Stimulated activated CD8-positive, alpha-beta memory T cell treated with anti-CD3 and anti-CD28 coated beads, Interleukin-15, amount 100 ng/mL, for 1 hour (primary cell): Measurements from ENCODE around the gene CLEC18C.
"Not testable (repeated sequence)": the region's sequence is repeated elsewhere in the genome, so short reads cannot be mapped to it uniquely, and the experiment has no call there.

Experiments
- DNase-seq: peaks from one replicate; pipeline ENCODE4 v3.0.0-alpha.2; 2020; ENCODE audit warnings: low read depth

CLEC18C gene

DNA sequence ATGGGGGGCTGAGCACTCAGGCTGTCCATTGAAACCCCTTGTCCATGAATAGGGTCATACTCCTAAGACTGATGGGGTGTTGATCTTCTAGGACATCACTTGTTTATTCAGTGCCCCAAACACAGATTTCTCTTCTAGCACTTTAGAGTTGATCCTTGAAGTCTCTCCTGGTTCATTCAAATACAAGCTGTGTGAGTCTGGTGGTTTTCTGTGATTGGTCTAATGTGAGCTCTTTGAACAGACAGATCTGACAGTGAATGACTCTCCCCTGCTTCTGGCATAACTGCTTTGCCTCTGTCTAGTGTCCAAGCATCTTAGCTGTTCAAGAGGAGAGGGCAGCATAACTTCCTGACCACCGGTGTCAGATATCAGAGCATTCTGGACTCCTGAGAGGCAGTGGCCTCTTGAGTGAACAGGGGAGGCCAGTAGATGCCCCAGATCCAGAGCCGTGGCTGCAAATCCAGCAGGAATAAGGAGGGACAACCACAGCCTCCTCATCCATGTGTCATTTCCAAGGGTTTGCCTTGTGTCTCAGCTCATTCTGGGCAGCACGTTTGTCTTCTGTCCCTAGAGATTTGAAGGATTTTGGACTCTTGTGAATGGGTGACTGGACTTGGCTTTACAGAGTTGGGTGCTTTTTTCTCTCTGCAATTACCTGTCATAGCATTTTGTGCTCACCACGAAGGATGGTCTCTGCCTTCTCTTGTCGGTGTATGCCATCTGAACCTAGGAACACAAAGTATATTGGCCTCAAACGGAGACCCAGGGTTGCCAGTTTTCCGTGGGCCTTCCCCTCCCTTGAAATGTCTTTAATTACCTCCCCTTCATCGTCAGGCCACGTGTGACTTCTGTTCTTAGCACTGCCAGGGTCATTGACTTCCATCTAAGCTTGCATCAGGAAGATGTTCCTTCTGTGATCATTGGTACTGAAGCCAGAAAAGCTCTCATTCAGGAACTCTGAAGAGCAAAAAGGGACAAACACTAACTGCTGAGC, 13.9 kb upstream of the CLEC18C start:
- no peak for DNase-seq

DNA sequence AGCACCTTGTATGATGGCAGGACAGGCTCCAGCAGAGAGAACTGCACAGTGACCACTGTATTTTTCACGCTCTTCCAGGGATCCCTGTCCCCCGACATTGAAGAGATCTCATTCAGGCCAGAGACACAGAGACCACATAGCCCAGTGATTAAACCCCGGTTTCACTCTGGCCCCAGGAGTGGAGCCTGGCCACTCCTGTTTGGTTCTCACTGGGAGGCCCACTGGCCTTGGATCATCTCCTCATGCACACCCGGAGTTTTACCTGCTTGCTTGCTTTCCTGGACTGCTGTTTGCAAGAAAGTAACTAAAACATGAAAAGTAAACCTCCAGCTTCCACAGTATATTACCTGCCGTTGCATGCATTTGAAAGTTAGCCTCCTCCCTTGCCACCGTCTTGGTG, 13.2 kb upstream of the CLEC18C start:
- no peak for DNase-seq

DNA sequence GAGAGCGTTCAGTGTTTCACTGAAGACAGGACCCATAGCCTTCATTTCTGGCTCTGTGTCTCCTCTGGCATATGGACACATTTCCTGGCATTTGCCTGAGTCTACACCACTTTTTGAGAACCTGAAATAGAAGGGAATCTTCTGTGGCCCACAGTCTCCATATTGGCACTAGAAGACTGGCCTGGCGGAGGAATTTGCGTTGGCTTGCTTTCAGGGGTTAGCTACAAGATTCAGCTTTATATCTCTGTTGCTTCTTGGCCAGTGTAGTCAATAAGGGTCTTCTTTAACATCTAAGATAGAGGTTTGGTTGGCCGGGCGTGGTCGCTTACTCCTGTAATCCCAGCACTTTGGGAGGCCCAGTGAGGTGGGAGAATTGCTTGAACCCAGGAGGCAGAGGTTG, 12.8 kb upstream of the CLEC18C start:
- no peak for DNase-seq

DNA sequence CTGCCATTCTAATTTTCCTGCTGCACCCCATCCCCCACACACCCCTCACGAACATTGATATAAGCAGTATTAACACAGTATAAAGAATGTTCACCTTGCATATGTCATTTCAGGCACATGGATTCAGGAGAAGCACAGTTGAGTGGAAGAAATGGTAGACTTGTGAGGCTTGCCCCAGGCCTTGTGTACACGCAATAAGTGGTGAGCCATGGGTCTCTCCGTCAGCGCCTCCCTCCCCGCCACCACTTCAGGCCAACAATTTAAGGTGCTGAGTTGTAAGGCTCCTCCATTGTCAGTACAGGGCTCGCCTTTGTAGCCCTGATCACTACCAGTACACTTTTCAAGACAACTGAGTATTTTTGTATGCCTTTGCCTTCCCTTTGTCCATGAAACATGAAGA, 12.2 kb upstream of the CLEC18C start:
- DNase-seq: no peak

DNA sequence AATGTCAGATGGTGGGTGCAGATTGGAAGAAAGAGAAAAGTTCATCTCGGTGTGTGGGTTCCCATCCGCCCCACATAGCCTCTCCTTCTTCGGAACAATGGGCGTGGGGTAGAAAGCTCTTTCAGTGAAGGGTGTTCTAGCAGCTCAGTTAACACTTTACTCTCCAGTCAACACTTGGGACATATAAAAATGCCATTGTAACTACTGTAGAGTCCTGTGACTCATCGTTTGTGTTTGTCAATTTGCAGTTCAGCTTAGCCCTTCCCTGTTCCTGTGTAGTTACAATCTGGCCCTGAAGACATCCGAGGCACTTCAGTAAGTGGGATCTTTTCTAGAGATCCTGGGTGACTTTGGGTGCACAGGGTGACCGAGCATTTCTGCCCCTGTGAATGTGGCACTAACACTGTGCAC, 11.5 kb upstream of the CLEC18C start:
- DNase-seq: no peak

DNA sequence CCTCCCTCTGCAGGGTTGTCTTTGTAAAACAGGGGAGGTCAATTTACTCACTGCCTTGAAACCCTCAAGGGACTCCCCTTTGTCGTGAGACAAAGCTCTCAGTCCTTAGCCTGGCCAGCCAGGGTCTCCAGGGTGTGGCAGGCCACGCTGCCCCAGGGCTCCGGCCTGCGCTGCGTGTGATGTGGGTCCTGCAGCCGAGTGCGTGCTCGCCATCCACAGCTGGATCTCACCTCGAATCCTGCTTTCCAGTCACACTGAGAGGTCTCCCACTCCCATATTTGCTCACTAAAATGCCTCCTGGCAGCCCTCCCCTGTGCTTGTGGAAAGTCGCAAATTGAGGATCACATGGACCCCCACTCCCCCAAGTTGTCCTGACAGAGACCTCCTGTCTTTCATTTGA, 10.0 kb upstream of the CLEC18C start:
- no peak for DNase-seq

DNA sequence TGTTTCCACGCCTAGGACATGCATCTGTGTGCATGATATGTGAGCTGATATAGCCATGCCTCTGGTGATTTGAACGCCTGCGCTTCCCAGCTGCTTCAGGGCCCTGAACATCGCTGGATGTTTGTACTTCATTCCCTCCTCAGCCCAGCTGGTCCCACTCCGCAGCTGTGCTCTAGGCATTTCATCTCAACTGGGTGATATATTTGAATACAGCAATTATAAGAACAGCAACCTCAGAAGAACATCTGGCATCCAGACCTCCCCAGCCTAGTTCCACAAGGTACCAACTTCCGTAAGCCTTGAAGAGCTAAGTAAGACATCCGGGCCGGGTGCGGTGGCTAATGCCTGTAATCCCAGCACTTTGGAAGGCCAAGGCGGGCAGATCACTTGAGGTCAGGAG, 6.9 kb upstream of the CLEC18C start:
- not testable (repeated sequence) for DNase-seq

DNA sequence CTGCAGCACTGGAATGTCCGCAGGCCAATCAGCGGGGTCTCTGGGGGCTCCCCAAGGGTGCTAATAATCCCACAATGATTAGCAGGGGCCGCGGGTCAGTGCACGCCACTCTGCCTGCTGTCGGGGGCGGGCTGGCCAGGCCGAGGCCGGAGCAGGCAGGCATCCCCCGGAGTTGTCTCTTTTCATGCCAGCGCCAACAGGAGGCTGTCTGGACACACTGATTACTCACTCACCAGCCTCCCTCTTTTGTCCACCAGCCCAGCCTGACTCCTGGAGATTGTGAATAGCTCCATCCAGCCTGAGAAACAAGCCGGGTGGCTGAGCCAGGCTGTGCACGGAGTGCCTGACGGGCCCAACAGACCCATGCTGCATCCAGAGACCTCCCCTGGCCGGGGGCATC, 329 bp downstream of the CLEC18C start:
- DNase-seq: not testable (repeated sequence)

DNA sequence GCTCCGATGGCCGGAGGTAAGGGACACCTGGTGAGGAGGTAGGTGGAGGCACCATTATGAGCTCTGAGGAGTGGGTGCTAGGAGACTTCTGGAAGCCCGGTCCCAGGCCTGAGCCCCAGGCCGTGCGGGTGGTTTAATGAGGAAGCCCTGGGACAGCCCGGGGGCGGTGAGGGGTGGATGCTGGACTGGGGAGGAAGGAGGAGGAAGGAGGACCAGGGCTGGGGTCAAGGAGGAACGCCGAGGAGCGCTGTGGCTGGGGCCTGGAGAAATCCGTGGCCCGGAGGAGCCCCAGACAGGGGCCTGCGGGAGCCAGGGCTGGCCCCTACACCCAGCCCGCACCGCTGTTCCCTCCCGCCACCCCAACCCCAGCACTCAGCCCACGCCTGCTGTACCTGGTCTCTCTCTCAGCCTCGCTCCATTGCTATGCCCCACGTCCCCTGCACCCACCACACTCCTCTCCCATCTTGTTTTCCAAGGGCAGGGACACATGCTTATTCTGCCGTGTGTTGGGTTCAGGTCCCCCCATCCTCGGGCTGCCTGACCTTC, 873 bp downstream of the CLEC18C start:
- not testable (repeated sequence) for DNase-seq

DNA sequence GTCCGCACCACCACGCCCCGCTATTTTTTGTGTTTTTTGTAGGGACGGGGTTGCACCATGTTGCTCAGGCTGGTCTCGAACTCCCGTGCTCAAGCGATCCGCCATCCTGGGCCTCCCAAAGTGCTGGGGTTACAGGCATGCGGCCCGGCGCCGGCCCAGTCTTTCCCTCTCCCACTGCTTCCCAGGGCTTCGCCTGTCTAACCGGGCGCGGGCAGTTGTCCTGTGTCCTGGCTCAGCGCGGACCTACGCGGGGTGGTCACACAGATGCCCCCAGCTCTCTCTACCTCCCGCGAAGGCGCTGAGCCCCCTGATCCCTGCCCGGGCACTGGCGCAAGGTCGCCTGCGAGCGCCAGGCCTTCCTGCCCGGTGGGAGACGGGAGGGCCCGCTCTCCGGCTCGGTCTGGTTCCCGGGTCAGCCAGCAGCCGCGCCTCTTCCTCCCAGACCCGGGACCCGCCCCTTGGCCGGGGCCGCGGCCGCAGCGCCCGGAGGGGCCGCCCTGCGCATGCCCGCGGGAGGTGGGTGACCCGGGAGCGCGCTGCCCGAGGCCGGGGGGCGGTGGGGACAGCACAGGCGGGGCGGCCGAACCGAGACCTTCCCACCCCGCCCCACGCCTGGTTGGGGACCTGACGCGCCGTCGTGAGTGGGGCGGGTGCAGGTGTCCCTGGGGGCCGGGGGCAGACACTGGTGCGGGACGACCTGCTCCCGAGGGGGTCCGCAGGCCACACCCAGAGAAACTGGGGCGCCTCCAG, 14.4 kb downstream of the CLEC18C start:
- DNase-seq: not testable (repeated sequence)

DNA sequence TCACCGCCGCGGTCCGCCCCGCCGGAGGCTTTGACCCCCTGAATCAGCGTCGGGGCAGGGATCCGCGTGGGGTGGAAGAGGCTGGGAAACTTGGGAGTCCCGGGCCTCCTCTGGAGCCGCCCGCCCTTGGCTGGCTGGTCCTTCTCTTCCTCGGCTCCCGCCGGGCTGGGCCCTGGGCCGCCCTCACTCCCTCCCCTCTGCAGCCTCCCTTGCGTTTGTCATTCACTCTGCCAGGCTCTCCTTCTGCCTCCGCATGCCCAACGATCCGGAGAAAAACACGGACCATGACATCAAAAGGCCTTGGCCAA, 15.0 kb downstream of the CLEC18C start:
- not testable (repeated sequence) for DNase-seq

DNA sequence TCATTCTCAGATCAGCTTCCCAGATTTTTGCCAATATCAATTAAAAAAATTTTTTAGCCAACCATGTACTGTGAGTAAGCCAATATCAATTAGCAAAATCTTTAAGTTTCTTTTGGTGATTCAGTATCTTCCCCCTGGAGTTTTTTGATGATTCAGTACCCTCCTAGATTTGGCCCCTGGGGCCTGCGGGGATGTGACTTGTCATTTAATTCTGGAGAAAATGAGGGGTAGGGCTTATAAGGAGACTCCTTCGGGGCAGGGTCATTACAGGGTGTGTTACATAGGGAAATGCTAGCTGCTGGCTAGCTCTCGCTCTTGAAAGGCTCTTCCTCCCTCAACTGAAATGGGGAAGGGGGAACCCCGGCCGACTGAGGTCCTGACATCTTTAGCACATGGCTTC, 17.0 kb downstream of the CLEC18C start:
- not testable (repeated sequence) for DNase-seq

DNA sequence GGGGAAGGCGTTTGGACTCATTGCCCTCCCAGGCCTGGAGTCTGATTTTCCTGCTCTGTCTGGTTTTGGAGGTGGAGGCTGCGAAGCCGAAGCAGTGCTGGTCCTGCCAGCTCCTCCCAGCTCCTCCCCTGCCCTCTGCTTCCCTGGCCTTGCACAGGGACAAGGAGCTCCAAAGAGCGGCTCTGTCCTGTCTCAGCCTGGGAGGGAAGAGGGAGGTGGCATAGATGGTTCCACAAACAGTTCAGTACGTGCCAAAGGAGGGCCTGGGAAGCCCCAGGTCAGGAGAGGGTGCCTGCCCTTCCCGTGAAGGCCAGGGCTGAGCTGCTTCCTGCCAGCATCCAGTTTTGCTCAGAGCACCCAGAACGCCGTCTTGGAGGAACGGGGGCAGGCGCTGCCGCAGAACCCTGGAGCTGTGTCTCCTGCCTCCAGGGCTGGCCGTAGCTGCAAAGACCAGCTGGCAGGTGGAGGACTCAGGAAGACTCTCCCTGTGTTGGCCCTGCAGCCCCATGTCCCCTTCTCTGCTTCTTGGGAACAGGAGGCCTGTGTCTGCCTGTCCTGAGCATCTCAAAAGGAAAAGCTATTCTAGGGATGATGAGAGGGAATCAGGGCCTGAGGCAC, 23.2 kb downstream of the CLEC18C start:
- DNase-seq: not testable (repeated sequence)

DNA sequence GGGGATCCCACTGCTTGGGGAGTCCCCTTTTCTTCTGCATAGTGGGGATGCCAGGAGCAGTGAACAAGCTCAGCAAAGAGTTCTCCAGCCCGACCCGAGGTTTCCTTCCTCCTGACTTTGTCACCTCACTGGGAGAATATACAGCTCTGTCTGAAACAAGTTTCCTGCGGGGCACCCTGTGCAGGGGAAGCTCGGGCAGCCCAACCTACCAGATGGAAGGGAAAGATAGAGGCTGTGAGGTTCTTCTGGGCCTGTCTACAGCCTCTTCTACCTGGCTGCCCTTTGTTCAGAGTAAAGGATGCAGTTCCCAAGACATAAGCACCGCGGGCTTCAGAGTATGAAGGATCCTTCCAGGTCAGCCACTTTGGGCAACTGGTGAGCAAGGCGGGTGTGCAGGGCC, 24.0 kb downstream of the CLEC18C start:
- not testable (repeated sequence) for DNase-seq

DNA sequence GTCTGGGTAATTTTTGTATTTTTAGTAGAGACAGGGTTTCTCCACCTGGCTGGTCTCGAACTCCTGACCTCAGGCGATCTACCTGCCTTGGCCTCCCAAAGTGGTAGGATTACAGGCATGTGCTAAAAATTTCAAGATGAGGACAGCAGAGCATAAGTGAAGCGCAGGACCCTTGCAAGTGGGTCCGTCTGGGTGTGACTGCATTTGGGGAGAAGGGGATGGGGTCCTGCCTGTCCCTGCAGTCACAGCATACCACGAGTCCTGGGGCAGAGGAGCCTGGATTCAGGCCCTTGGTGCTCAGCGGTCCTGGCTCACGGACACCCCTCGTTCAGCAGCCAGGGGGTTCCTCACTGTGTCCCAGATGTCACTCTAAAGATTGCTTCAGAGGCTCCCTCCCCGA, 24.6 kb downstream of the CLEC18C start:
- not testable (repeated sequence) for DNase-seq

DNA sequence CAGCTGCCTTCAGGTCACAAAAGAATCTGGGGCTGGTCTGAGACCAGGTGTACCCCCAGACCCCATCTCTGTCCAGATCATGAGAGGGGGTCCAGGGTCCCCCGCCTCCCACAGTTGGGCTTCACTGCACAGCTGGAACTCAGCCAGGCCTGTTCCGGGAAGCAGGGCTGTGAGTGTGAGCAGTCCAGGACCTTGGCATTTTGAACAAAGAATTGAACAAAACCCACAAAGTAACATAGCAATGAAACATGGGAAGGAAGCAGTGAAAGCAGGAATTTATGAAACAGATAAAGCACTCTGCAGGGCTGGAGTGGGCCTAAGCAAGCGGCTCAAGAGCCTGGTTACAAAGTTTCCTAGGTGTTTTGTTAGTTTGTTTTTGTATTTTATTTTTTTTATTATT, 25.1 kb downstream of the CLEC18C start:
- DNase-seq: not testable (repeated sequence)

DNA sequence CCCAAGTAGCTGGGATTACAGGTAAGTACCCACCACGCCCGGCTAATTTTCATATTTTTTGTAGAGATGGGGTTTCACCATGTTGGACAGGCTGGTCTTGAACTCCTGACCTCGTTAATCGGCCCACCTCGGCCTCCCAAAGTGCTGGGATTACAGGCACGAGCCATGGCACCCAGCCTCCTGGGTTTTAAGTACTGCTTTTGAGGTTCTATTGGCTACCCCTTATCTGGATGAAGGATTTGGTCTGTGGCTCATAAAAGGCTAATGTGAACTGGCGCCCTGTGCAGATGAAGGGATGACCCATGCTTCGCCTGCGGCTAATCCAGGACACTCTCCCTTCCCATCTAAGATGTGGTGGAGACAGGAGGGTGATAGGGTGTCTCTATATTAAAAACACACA, 25.6 kb downstream of the CLEC18C start:
- DNase-seq: not testable (repeated sequence)

DNA sequence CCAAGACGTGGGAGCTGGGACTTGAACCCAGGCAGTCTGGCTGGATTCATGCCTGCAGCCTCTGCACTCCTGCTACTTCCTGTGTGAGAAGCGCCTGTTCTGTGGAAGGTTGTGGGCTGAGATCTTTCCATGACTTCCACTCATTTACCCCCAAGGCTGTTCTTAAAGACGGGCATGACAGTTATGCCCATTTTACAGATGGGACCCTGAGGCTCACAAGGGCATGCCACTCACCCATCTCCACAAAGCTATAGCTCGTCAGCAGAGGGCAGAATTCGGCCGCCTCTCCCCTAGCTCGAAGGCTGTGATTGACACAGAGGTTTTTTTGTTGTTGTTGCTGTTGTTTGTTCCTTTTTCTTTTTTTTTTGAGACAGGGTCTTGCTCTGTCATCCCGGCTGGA, 26.5 kb downstream of the CLEC18C start:
- not testable (repeated sequence) for DNase-seq

DNA sequence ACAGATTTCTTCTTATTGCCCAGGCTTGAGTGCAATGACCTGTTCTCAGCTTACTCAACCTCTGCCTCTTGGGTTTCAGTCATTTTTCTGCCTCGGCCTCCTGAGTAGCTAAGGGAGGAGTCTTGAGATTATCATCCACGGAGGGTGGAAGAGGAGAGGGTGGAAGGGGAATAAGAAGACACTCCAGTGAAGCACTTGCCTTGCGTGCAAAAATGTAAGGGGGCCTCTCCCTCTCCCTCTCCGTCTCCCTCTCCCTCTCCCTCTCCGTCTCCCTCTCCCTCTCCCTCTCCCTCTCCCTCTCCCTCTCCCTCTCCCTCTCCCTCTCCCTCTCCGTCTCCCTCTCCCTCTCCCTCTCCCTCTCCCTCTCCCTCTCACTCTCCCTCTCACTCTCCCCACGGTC, 29.9 kb downstream of the CLEC18C start:
- not testable (repeated sequence) for DNase-seq

DNA sequence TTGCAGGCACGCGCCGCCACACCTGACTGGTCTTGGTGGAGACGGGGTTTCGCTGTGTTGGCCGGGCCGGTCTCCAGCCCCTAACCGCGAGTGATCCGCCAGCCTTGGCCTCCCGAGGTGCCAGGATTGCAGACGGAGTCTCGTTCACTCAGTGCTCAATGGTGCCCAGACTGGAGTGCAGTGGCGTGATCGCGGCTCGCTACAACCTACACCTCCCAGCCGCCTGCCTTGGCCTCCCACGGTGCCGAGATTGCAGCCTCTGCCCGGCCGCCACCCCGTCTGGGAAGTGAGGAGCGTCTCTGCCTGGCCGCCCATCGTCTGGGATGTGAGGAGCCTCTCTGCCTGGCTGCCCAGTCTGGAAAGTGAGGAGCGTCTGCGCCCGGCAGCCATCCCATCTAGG, 30.4 kb downstream of the CLEC18C start:
- not testable (repeated sequence) for DNase-seq

DNA sequence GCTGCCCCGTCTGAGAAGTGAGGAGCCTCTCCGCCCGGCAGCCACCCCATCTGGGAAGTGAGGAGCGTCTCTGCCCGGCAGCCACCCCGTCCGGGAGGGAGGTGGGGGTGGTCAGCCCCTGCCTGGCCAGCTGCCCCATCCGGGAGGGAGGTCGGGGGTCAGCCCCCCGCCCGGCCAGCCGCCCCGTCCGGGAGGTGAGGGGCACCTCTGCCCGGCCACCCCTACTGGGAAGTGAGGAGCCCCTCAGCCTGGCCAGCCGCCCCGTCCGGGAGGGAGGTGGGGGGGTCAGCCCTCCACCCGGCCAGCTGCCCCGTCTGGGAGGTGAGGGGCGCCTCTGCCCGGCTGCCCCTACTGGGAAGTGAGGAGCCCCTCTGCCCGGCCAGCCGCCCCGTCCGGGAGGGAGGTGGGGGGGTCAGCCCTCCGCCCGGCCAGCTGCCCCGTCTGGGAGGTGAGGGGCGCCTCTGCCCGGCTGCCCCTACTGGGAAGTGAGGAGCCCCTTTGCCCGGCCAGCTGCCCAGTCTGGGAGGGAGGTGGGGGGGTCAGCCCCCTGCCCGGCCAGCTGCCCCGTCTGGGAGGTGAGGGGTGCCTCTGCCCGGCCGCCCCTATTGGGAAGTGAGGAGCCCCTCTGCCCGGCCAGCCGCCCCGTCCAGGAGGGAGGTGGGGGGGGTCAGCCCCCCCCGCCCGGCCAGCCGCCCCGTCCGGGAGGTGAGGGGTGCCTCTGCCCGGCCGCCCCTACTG, 31.2 kb downstream of the CLEC18C start:
- DNase-seq: not testable (repeated sequence)

DNA sequence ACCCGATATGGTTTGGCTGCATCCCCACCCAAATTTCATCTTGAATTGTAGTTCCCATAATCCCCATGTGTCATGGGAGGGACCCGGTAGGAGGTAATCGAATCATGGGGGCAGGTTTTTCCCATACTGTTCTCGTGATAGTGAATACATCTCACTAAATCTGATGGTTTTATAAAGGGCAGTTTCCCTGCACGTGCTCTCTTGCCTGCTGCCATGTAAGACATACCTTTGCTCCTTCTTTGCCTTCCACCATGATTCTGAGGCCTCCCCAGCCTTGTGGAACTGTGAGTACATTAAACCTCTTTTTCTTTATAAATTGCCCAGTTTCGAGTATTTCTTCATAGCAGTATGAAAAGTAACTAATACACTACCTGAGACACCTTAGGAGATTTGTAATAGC, 32.8 kb downstream of the CLEC18C start:
- not testable (repeated sequence) for DNase-seq
